ENCODE measurements around the gene PTGIS.
"Not testable (repeated sequence)": the region's sequence is repeated elsewhere in the genome, so short reads cannot be mapped to it uniquely, and the experiment has no call there.

PTGIS gene

DNA sequence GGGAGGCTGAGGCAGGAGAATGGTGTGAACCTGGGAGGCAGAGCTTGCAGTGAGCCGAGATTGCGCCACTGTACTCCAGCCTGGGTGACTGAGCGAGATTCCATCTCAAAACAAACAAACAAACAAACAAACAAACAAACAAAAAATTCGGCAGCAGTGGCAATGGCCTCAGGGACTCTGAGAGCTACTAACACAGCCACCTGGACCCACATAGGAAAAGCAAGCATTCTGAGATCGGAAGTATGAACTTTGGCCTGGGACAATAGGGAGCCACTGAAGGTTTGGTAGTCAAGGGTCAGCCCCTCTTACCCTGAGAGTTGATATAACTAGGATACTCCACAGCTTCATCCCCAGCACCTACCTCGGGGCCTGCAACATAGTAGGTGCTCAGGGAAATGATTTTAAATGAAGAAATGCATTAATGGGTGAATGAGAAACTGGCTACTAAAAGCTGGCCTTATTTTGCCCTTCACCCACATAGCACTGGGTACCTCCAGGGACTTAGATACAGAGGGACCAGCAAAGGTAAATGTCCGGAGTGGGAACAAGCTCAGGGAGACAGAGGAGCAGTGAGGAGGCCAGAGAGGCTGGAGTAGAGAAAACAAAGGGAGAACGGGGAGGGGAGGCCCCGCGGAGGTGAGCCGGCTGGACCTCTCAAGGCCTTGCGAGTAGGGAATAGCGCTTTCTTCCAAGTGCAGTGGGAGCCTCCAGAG, 46.6 kb upstream of the PTGIS start:
- H3K79me1 ChIP-seq (ENCODE audit: low read length), result no peaks in the 10 kb centered on the region
- no peak overlapping the region for H2BK5ac ChIP-seq (ENCODE audit: low read length)
- H3K36me3 ChIP-seq (ENCODE audit: control insufficient read depth, insufficient read depth, low read length), result no peaks in the 10 kb centered on the region
- no peak overlapping the region for H4K5ac ChIP-seq (ENCODE audit: low read length)
- no peak overlapping the region for H2BK120ac ChIP-seq (ENCODE audit: low read depth, low read length)
- no peak overlapping the region for H3K4me2 ChIP-seq (ENCODE audit: low read length)
- H3K9ac ChIP-seq (ENCODE audit: low read length), result no peak overlapping the region
- H2BK15ac ChIP-seq (replicated peaks; ENCODE audit: low read depth), result no peak overlapping the region
- H3K27ac ChIP-seq (ENCODE audit: low read depth, low read length), result no peak overlapping the region
- no peak overlapping the region for H2AK5ac ChIP-seq (ENCODE audit: low read length)
- H4K8ac ChIP-seq (ENCODE audit: low read depth, low read length), result no peak overlapping the region
- H3K79me2 ChIP-seq (ENCODE audit: control insufficient read depth, insufficient read depth, low read length), result no peaks in the 10 kb centered on the region
- no peaks in the 10 kb centered on the region for H3K27me3 ChIP-seq (ENCODE audit: insufficient read depth, low read length, poor library complexity)
- no peak overlapping the region for H3K18ac ChIP-seq (ENCODE audit: low read length)
- H3K56ac ChIP-seq (ENCODE audit: low read length), result no peak overlapping the region
- no peak overlapping the region for H3K4me3 ChIP-seq (ENCODE audit: low read length)
- no peaks in the 10 kb centered on the region for H3K4me1 ChIP-seq (ENCODE audit: control insufficient read depth, low read depth, low read length)
- H3K23ac ChIP-seq (ENCODE audit: low read length), result no peak overlapping the region
- no peak for DNase-seq
- no peak overlapping the region for H3K4ac ChIP-seq (ENCODE audit: low read depth, low read length)
- no CpG with 5 or more reads among the region's 13 CpGs for WGBS (ENCODE audit: extremely low coverage, insufficient coverage, low lambda C conversion rate)

DNA sequence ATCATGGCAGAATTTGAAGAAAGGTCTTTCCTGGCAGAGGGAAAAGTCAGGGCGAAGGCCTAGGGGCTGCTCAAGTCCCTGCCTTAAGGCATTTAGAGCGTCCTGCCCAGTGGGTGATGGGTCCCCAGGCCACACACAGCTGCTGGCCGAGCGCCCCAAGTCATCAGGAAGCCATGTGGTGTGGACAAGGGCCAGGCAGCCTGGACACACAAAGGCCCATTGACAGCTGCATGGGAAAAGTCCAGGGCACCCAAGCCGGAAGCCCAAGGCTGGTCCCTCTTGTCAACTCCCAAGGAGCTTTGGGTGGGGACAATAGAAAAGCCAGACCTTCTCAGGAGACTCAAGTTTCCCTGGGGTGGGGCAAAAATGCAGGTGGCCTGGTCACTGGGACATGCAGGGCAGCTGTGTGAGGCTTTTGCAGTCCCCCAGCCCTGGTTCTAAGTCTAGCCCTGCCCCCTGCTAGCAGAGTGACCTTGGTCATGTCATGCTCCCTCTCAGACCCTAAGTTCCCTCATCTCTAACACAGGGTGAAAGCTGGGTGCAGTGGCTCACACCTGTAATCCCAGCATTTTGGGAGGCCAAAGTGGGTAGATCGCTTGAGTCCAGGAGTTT, 44.3 kb upstream of the PTGIS start:
- H2AK5ac ChIP-seq (ENCODE audit: low read length), result no peak overlapping the region
- H3K79me2 ChIP-seq (ENCODE audit: control insufficient read depth, insufficient read depth, low read length), result no peaks in the 10 kb centered on the region
- no peak for DNase-seq
- no peaks in the 10 kb centered on the region for H3K36me3 ChIP-seq (ENCODE audit: control insufficient read depth, insufficient read depth, low read length)
- no peak overlapping the region for H3K56ac ChIP-seq (ENCODE audit: low read length)
- no peak overlapping the region for H2BK120ac ChIP-seq (ENCODE audit: low read depth, low read length)
- H3K4me1 ChIP-seq (ENCODE audit: control insufficient read depth, low read depth, low read length), result no peaks in the 10 kb centered on the region
- H3K4me3 ChIP-seq (ENCODE audit: low read length), result no peak overlapping the region
- H3K4me2 ChIP-seq (ENCODE audit: low read length), result no peak overlapping the region
- no peak overlapping the region for H3K27ac ChIP-seq (ENCODE audit: low read depth, low read length)
- H3K9ac ChIP-seq (ENCODE audit: low read length), result no peak overlapping the region
- no peak overlapping the region for H2BK15ac ChIP-seq (replicated peaks; ENCODE audit: low read depth)
- no peaks in the 10 kb centered on the region for H3K27me3 ChIP-seq (ENCODE audit: insufficient read depth, low read length, poor library complexity)
- H2BK5ac ChIP-seq (ENCODE audit: low read length), result no peak overlapping the region
- H4K8ac ChIP-seq (ENCODE audit: low read depth, low read length), result no peak overlapping the region
- H3K4ac ChIP-seq (ENCODE audit: low read depth, low read length), result no peak overlapping the region
- no peak overlapping the region for H4K5ac ChIP-seq (ENCODE audit: low read length)
- no CpG with 5 or more reads among the region's 6 CpGs for WGBS (ENCODE audit: extremely low coverage, insufficient coverage, low lambda C conversion rate)
- no peaks in the 10 kb centered on the region for H3K79me1 ChIP-seq (ENCODE audit: low read length)
- no peak overlapping the region for H3K23ac ChIP-seq (ENCODE audit: low read length)
- no peak overlapping the region for H3K18ac ChIP-seq (ENCODE audit: low read length)

DNA sequence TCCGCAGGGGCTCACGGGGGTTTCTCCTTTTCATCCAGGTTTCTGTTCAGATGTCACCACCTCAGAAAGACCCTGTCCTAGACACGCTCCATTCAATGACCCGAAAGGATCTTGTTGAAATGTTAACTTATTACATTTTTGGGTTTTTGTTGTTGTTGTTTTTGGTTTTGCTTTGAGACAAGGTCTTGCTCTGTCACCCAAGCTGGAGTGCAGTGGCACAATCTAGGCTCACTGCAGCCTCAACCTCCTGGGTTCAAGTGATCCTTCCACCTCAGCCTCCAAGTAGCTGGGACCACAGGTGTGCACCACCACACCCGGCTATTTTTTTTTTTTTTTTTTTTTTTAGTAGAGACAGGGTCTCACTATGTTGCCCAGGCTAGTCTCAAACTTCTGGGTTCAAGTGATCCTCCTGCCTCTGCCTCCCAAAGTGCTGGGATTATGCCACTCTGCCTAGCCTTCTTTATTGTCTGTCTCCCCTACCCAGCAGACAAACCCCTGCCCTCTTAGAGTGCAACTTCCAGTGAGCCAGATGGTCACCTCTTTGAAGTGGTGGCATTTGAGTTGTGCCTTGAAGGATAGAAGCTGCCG, 43.7 kb upstream of the PTGIS start:
- not testable (repeated sequence) for H3K79me1 ChIP-seq (ENCODE audit: low read length); H3K79me2 ChIP-seq (ENCODE audit: control insufficient read depth, insufficient read depth, low read length); H2BK5ac ChIP-seq (ENCODE audit: low read length); H3K36me3 ChIP-seq (ENCODE audit: control insufficient read depth, insufficient read depth, low read length); H4K5ac ChIP-seq (ENCODE audit: low read length); H3K27ac ChIP-seq (ENCODE audit: low read depth, low read length); H3K18ac ChIP-seq (ENCODE audit: low read length); H2BK120ac ChIP-seq (ENCODE audit: low read depth, low read length); H3K4ac ChIP-seq (ENCODE audit: low read depth, low read length); DNase-seq; H3K56ac ChIP-seq (ENCODE audit: low read length); H2BK15ac ChIP-seq (replicated peaks; ENCODE audit: low read depth); H3K4me3 ChIP-seq (ENCODE audit: low read length); H3K9ac ChIP-seq (ENCODE audit: low read length); H2AK5ac ChIP-seq (ENCODE audit: low read length); H3K4me1 ChIP-seq (ENCODE audit: control insufficient read depth, low read depth, low read length); H3K4me2 ChIP-seq (ENCODE audit: low read length); H3K27me3 ChIP-seq (ENCODE audit: insufficient read depth, low read length, poor library complexity); H4K8ac ChIP-seq (ENCODE audit: low read depth, low read length); H3K23ac ChIP-seq (ENCODE audit: low read length)
- WGBS (ENCODE audit: extremely low coverage, insufficient coverage, low lambda C conversion rate), result no CpG with 5 or more reads among the region's 6 CpGs

DNA sequence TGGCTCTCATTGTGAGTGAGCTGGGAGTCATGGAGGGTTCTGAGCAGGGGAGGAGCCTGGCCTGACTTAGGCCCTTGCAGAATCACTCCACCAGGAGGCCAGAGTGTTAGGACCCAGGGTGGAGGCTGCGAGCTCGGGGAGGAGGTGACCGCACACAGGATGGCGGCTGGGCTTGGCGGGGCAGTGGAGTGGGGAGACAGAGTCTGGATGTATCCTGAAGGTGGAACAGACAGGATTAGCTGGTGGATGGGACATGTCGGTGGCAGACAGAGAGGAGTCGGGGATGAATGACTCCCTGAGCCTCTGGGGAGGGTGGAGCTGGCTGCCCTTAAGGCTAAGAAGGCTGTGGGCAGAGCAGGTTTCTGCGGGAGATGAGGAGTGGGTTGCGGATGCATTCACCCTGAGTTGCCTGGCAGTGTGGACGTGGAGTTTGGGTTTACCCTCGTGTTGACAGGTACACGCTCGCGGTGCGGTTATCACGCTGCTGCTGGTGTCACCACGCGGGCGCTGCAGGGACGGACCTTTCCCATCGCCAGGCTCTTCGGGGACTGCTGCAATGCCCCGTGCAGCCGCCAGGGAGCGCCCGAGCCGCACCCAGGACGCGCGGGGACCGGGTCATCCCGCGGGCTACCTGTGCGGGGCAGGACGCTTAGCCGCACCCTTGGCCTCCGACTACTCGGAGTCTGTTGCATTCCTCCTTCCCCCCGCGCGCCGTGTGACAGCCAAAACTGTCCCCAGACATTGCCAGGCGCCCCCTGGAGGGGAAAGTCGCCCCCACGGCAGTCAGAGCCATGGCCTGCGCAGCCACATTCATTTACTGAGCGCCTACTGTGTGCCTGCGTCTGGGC, 43.0 kb upstream of the PTGIS start:
- Histone ChIP-seq H3K4me1 (ENCODE audit: control insufficient read depth, low read depth, low read length) (no peaks in the 10 kb centered on the region), H3K4ac (ENCODE audit: low read depth, low read length) (no peak overlapping the region), H3K79me1 (ENCODE audit: low read length) (no peaks in the 10 kb centered on the region), H3K23ac (ENCODE audit: low read length) (no peak overlapping the region), H2AK5ac (ENCODE audit: low read length) (no peak overlapping the region), H3K4me3 (ENCODE audit: low read length) (no peak overlapping the region), H3K9ac (ENCODE audit: low read length) (peak overlapping the region; percentile 18), H2BK120ac (ENCODE audit: low read depth, low read length) (no peak overlapping the region), H2BK15ac (replicated peaks; ENCODE audit: low read depth) (no peak overlapping the region), H3K27me3 (ENCODE audit: insufficient read depth, low read length, poor library complexity) (no peaks in the 10 kb centered on the region), H3K79me2 (ENCODE audit: control insufficient read depth, insufficient read depth, low read length) (no peaks in the 10 kb centered on the region), H3K36me3 (ENCODE audit: control insufficient read depth, insufficient read depth, low read length) (no peaks in the 10 kb centered on the region), H2BK5ac (ENCODE audit: low read length) (no peak overlapping the region), H3K18ac (ENCODE audit: low read length) (no peak overlapping the region), H3K27ac (ENCODE audit: low read depth, low read length) (no peak overlapping the region), H3K56ac (ENCODE audit: low read length) (peak overlapping the region; percentile 73), H4K5ac (ENCODE audit: low read length) (no peak overlapping the region), H3K4me2 (ENCODE audit: low read length) (peak overlapping the region; percentile 88), H4K8ac (ENCODE audit: low read depth, low read length) (no peak overlapping the region)
- peak; percentile 96 for DNase-seq
- no CpG with 5 or more reads among the region's 48 CpGs for WGBS (ENCODE audit: extremely low coverage, insufficient coverage, low lambda C conversion rate)

DNA sequence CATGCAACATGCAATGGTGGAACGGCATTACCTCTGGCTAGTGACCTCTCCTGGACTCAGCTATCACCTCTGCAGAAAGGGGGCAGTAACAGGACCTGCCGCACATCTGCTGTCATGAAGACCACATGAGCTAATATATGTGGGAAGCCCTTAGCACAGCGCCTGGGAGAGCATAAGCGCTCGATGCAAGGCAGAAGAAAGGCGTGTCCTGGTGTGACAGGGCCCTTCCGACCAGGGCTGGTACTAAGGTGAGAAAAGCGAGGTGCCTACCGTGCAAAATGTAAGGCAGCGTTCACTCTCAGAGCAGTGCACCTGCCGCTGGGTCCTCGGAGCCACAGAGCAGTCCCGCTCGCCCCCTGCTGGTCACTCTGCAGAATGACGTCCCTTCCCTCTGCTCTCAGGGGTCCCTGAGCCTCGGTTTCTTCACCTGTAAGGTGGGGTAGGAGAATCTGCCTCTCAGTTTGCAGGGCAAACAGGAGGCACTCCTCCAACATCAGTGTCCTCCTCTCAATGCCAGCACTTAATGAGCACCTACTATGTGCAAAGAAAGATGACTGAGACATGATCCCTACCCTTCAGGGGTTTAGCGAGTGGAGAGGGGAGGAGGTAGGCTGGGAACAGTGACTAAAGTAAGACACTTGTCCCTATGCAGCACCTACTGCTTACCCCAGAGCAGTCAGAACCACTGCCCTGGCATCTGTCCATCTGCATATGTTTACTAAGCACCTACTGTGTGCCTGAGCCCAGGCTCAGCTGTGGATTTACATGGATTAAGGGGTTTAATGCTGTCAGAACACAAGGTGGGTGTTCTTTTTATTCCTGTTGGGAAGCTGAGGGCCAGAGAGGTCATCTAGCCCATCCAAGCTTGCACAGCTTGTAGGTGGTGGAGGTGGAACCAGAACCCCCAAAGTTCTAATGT, 41.1 kb upstream of the PTGIS start:
- Histone ChIP-seq H3K27ac (ENCODE audit: low read depth, low read length) (no peak overlapping the region), H3K36me3 (ENCODE audit: control insufficient read depth, insufficient read depth, low read length) (no peaks in the 10 kb centered on the region), H2BK120ac (ENCODE audit: low read depth, low read length) (no peak overlapping the region), H3K27me3 (ENCODE audit: insufficient read depth, low read length, poor library complexity) (no peaks in the 10 kb centered on the region), H3K4ac (ENCODE audit: low read depth, low read length) (no peak overlapping the region), H3K18ac (ENCODE audit: low read length) (no peak overlapping the region), H4K5ac (ENCODE audit: low read length) (no peak overlapping the region), H2AK5ac (ENCODE audit: low read length) (no peak overlapping the region), H2BK5ac (ENCODE audit: low read length) (no peak overlapping the region), H3K23ac (ENCODE audit: low read length) (no peak overlapping the region), H3K79me1 (ENCODE audit: low read length) (no peaks in the 10 kb centered on the region), H2BK15ac (replicated peaks; ENCODE audit: low read depth) (no peak overlapping the region), H3K9ac (ENCODE audit: low read length) (no peak overlapping the region), H3K56ac (ENCODE audit: low read length) (no peak overlapping the region), H4K8ac (ENCODE audit: low read depth, low read length) (no peak overlapping the region), H3K79me2 (ENCODE audit: control insufficient read depth, insufficient read depth, low read length) (no peaks in the 10 kb centered on the region), H3K4me1 (ENCODE audit: control insufficient read depth, low read depth, low read length) (no peaks in the 10 kb centered on the region), H3K4me3 (ENCODE audit: low read length) (no peak overlapping the region), H3K4me2 (ENCODE audit: low read length) (no peak overlapping the region)
- peak; percentile 76 for DNase-seq
- no CpG with 5 or more reads among the region's 17 CpGs for WGBS (ENCODE audit: extremely low coverage, insufficient coverage, low lambda C conversion rate)

Measured in mesendoderm (in vitro differentiated cells).